Measurements from ENCODE around the gene PLCE1.
"Not testable (repeated sequence)": the region's sequence is repeated elsewhere in the genome, so short reads cannot be mapped to it uniquely, and the experiment has no call there.

Gene PLCE1

GRCh38 chr10:93993782-93994437 lies at the start of gene PLCE1:
Gene PLCE1 (plus strand): TSS chr10:93993931. CDS start chr10:94031047, 37,116 bp downstream.
- DNase-seq (ENCODE audit: low read depth in 2 of 2), result no peak

- DNase-seq (ENCODE audit: low read depth in 2 of 2), result no peak
Measured at GRCh38 chr10:93945819-93946218, 47.9 kb upstream of the PLCE1 start.

- no peak for DNase-seq (ENCODE audit: low read depth in 2 of 2)
Measured at GRCh38 chr10:93947055-93947454, 46.7 kb upstream of the PLCE1 start.

GRCh38 chr10:93947524-93947923 lies 46.2 kb upstream of the PLCE1 start:
- DNase-seq (ENCODE audit: low read depth in 2 of 2), result no peak

- DNase-seq (ENCODE audit: low read depth in 2 of 2), result no peak
Measured at GRCh38 chr10:93951905-93952304, 41.8 kb upstream of the PLCE1 start.

GRCh38 chr10:93954299-93954698 lies 39.4 kb upstream of the PLCE1 start:
- no peak for DNase-seq (ENCODE audit: low read depth in 2 of 2)

- no peak for DNase-seq (ENCODE audit: low read depth in 2 of 2)
Measured at GRCh38 chr10:93954726-93955363, 38.9 kb upstream of the PLCE1 start.

GRCh38 chr10:93958834-93959233 lies 34.9 kb upstream of the PLCE1 start:
- no peak for DNase-seq (ENCODE audit: low read depth in 2 of 2)

GRCh38 chr10:93960988-93961387 lies 32.7 kb upstream of the PLCE1 start:
- DNase-seq (ENCODE audit: low read depth in 2 of 2), result not testable (repeated sequence)

GRCh38 chr10:93962973-93963372 lies 30.8 kb upstream of the PLCE1 start:
- no peak for DNase-seq (ENCODE audit: low read depth in 2 of 2)

GRCh38 chr10:93963434-93963833 lies 30.3 kb upstream of the PLCE1 start:
- no peak for DNase-seq (ENCODE audit: low read depth in 2 of 2)

GRCh38 chr10:93965911-93966310 lies 27.8 kb upstream of the PLCE1 start:
- DNase-seq (ENCODE audit: low read depth in 2 of 2), result no peak

GRCh38 chr10:93967756-93968155 lies 26.0 kb upstream of the PLCE1 start:
- DNase-seq (ENCODE audit: low read depth in 2 of 2), result no peak

- DNase-seq (ENCODE audit: low read depth in 2 of 2), result no peak
Measured at GRCh38 chr10:93968540-93968945, 25.2 kb upstream of the PLCE1 start.

- not testable (repeated sequence) for DNase-seq (ENCODE audit: low read depth in 2 of 2)
Measured at GRCh38 chr10:93970433-93971010, 23.2 kb upstream of the PLCE1 start.

- no peak for DNase-seq (ENCODE audit: low read depth in 2 of 2)
Measured at GRCh38 chr10:93973748-93974445, 19.8 kb upstream of the PLCE1 start.

GRCh38 chr10:93977442-93977841 lies 16.3 kb upstream of the PLCE1 start:
- no peak for DNase-seq (ENCODE audit: low read depth in 2 of 2)

- DNase-seq (ENCODE audit: low read depth in 2 of 2), result no peak
Measured at GRCh38 chr10:93980486-93980885, 13.2 kb upstream of the PLCE1 start.

GRCh38 chr10:93991114-93991513 lies 2.6 kb upstream of the PLCE1 start:
- DNase-seq (ENCODE audit: low read depth in 2 of 2), result no peak

- DNase-seq (ENCODE audit: low read depth in 2 of 2), result no peak
Measured at GRCh38 chr10:93991596-93992284, 2.0 kb upstream of the PLCE1 start.

- no peak for DNase-seq (ENCODE audit: low read depth in 2 of 2)
Measured at GRCh38 chr10:93992400-93993030, 1.2 kb upstream of the PLCE1 start.

- DNase-seq (ENCODE audit: low read depth in 2 of 2), result no peak
Measured at GRCh38 chr10:93993414-93993781, 333 bp upstream of the PLCE1 start.

Data from stimulated activated CD8-positive, alpha-beta memory T cell treated with anti-CD3 and anti-CD28 coated beads, Interleukin-15, amount 100 ng/mL, for 48 hours (primary cell).